Peyer's patch (tissue), 4 donors: ENCODE results near the gene LTO1. TPM values are rescaled to one million over a fixed set of nuclear protein-coding genes. Genes with fewer than 3 reads are reported as not detected.

Experiments
- DNase-seq, 3 donors: peaks; one replicate each; pipeline ENCODE4 v3.0.0-alpha.2; 2017 to 2019
- H3K27ac ChIP-seq, 4 donors: fragments of 200-600 bp; sonication (generic); one replicate each; pipeline ENCODE4 v1.5.1; 2016 to 2019
- H3K27me3 ChIP-seq, 2 donors: fragments of 200-600 bp; sonication (generic); one replicate each; pipeline ENCODE4 v1.5.1; 2019
- H3K36me3 ChIP-seq, 3 donors: fragments of 200-600 bp; sonication (generic); one replicate each; pipeline ENCODE4 v1.5.1; 2016 to 2019
- H3K4me1 ChIP-seq, 4 donors: fragments of 200-600 bp; sonication (generic); one replicate each; pipeline ENCODE4 v1.5.1; 2016 to 2019
- H3K4me3 ChIP-seq, 4 donors: fragments of 200-600 bp; sonication (generic); 1 replicate in 3 of 4; 2 replicates in 1 of 4; pipeline ENCODE4 v1.5.1; 2016 to 2019; ENCODE audit warnings: mild to moderate bottlenecking in 1 of 4
- H3K9me3 ChIP-seq, 4 donors: fragments of 200-600 bp; sonication (generic); one replicate each; pipeline ENCODE4 v1.5.1; 2016 to 2019; ENCODE audit warnings: mild to moderate bottlenecking in 1 of 4
- POLR2A ChIP-seq, 2 donors: fragments of 450-650 bp; IDR thresholded peaks; one replicate each; pipeline ENCODE4 v1.5.1; 2017; ENCODE audit warnings: antibody characterized with exemption in 2 of 2, mild to moderate bottlenecking in 2 of 2, moderate library complexity in 2 of 2
- total RNA-seq, 4 donors: library from RNA; depleted of rRNA; stranded (reverse); fragments of >200 nt; gene quantifications; one replicate each; pipeline ENCODE4 v1.1.0, GENCODE V29; 2016
- TF ChIP-seq, protein P1 (sequence below), 6 experiments: fragments of 450-650 bp in 4 of 6; fragments of 200-600 bp in 2 of 6; sonication (generic) in 1 of 6; IDR thresholded peaks; one replicate each; pipeline ENCODE4 v1.5.1; 2017 to 2019; ENCODE audit warnings: antibody characterized with exemption in 6 of 6, mild to moderate bottlenecking in 3 of 6, moderate library complexity in 1 of 6

LTO1 gene
- total RNA-seq, 4 donors from 2014 or later, result 22.1 to 50.3 (median 36.6) TPM

DNA sequence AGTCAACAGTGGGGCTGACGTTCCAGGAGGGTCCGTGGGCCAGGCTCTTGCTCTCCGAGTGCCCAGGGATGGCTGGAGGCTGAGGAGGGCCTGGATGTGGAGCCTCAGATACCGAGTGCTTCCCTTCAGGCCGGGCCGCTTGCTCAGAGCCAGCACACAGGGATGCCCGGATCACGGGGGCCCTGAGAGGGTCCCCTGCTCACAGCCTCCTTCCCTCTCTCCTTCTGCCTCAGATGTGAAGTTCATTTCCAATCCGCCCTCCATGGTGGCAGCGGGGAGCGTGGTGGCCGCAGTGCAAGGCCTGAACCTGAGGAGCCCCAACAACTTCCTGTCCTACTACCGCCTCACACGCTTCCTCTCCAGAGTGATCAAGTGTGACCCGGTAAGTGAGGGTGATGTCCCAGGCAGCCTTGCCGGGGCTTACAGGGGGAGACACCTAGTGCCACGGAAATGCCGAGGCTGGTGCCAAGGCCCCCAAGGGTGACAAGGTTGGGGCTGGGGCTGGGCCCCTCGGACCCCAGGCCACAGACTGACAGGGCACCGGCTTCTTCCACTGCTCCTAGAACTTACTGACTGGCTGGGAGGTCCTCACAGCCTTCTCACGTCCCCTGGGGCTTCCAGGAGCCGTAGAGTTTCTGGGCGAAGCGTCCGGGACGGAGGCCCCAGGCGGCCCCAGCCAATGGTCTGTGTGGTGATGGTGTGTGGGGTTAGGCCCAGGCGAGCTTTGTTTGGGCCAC lies 27.2 kb downstream of the LTO1 start:
- peaks cover 0 to 18% (median 3%) of the 10 kb centered on the region in 4 donors for H3K4me1 ChIP-seq
- H3K27ac ChIP-seq, result no peak overlapping the region
- no peak for TF ChIP-seq POLR2A (IDR thresholded peaks at IDR 0.05)
- TF ChIP-seq, protein P1, sequence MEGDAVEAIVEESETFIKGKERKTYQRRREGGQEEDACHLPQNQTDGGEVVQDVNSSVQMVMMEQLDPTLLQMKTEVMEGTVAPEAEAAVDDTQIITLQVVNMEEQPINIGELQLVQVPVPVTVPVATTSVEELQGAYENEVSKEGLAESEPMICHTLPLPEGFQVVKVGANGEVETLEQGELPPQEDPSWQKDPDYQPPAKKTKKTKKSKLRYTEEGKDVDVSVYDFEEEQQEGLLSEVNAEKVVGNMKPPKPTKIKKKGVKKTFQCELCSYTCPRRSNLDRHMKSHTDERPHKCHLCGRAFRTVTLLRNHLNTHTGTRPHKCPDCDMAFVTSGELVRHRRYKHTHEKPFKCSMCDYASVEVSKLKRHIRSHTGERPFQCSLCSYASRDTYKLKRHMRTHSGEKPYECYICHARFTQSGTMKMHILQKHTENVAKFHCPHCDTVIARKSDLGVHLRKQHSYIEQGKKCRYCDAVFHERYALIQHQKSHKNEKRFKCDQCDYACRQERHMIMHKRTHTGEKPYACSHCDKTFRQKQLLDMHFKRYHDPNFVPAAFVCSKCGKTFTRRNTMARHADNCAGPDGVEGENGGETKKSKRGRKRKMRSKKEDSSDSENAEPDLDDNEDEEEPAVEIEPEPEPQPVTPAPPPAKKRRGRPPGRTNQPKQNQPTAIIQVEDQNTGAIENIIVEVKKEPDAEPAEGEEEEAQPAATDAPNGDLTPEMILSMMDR (IDR thresholded peaks at IDR 0.05), result no peak
- H3K27me3 ChIP-seq, result no peaks in the 10 kb centered on the region
- H3K4me3 ChIP-seq, result no peak overlapping the region
- H3K36me3 ChIP-seq, result peaks cover 0 to 50% (median 0%) of the 10 kb centered on the region in 3 donors
- no peak for DNase-seq
- no peaks in the 10 kb centered on the region for H3K9me3 ChIP-seq

DNA sequence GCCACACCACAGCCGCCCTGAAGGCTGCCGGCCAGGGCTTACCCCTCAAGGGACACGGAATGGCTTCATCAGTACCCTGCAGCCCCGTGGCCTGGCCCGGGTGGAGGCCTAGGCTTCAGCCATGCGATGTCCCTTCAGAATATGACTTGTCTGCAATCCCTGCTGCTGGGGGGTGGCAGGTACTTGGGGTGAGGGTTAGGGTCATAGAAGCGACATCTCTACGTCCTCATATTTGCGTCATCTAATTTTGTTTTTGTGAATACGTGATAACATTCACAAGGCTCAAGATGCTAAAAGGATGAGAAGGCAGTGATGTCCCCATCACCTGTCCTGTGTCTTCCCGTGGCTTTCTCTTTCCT lies 27.8 kb downstream of the LTO1 start:
- H3K27ac ChIP-seq, result no peak overlapping the region
- peaks cover 0 to 18% (median 3%) of the 10 kb centered on the region in 4 donors for H3K4me1 ChIP-seq
- TF ChIP-seq, protein P1 (IDR thresholded peaks at IDR 0.05), result no peak
- TF ChIP-seq POLR2A (IDR thresholded peaks at IDR 0.05), result no peak
- H3K36me3 ChIP-seq, result peaks cover 0 to 45% (median 0%) of the 10 kb centered on the region in 3 donors
- no peaks in the 10 kb centered on the region for H3K9me3 ChIP-seq
- no peak for DNase-seq
- no peak overlapping the region for H3K4me3 ChIP-seq
- no peaks in the 10 kb centered on the region for H3K27me3 ChIP-seq

GRCh38 chr11:69646493-69647389 lies 28.4 kb downstream of the LTO1 start:
- Histone ChIP-seq H3K36me3 (peaks cover 0 to 40% (median 0%) of the 10 kb centered on the region in 3 donors), H3K27me3 (no peaks in the 10 kb centered on the region), H3K4me3 (no peak overlapping the region), H3K4me1 (peaks cover 0 to 19% (median 3%) of the 10 kb centered on the region in 4 donors), H3K9me3 (no peaks in the 10 kb centered on the region), H3K27ac (no peak overlapping the region)
- TF ChIP-seq, protein P1 (IDR thresholded peaks at IDR 0.05), result no peak
- no peak for TF ChIP-seq POLR2A (IDR thresholded peaks at IDR 0.05)
- DNase-seq, result peak in 1 of 3 donors; percentile 44

DNA sequence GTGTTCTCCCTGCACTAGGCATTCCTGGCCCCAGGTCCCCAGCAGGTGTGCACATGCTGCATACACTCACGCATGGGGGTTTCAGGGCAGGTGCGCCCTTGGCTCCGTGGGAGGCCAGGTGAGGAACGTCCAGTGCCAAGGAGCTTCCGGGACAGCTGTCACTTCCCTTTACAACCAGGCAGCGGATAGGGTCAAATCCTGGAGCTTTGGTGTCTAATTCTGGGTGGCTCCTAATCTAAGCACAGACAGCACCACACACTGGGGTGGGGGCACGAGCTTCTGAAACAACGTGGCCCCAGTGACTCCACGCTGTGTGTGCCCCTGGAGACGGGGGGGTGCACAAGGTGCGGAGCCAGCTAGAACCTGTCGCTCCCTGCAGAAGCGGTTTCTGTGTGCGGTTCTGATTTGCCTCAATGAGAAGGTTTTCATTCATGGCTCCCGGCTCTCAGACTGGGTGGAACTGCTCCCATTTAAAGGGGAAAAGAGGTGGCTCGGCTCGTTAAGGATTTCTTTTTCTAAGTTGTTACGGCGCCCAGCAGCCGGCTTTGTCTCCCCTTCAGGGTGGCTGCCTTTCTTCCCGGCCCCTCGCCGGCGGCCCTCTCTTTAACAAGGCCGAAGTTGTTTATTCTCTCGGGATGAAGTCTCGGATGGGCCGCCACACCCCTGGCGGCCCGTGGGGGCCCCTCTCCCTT lies 29.2 kb downstream of the LTO1 start:
- TF ChIP-seq, protein P1 (IDR thresholded peaks at IDR 0.05), result no peak
- TF ChIP-seq POLR2A (IDR thresholded peaks at IDR 0.05), result no peak
- DNase-seq, result no peak
- peaks cover 0 to 32% (median 0%) of the 10 kb centered on the region in 3 donors for H3K36me3 ChIP-seq
- no peak overlapping the region for H3K27ac ChIP-seq
- peaks cover 0 to 27% (median 5%) of the 10 kb centered on the region in 4 donors for H3K4me1 ChIP-seq
- no peaks in the 10 kb centered on the region for H3K27me3 ChIP-seq
- H3K4me3 ChIP-seq, result no peak overlapping the region
- H3K9me3 ChIP-seq, result no peaks in the 10 kb centered on the region

GRCh38 chr11:69644962-69645675 lies 30.0 kb downstream of the LTO1 start:
- H3K4me3 ChIP-seq, result no peak overlapping the region
- TF ChIP-seq POLR2A (IDR thresholded peaks at IDR 0.05), result no peak
- TF ChIP-seq, protein P1 (IDR thresholded peaks at IDR 0.05), result no peak
- no peaks in the 10 kb centered on the region for H3K27me3 ChIP-seq
- H3K36me3 ChIP-seq, result peaks cover 0 to 24% (median 0%) of the 10 kb centered on the region in 3 donors
- no peak for DNase-seq
- no peaks in the 10 kb centered on the region for H3K9me3 ChIP-seq
- peaks cover 0 to 35% (median 12%) of the 10 kb centered on the region in 4 donors for H3K4me1 ChIP-seq
- H3K27ac ChIP-seq, result peak overlapping the region in 1 of 4 donors; percentile 8
